Measurements from ENCODE around the gene CFAP46. TPM values are rescaled to one million over a fixed set of nuclear protein-coding genes. Genes with fewer than 3 reads are reported as not detected.

The CFAP46 gene
- total and polyA plus RNA-seq, 9 of the 15 experiments (the other 6 are each of a cell fraction or from before 2014, with no cell fraction given): not detected

GRCh38 chr10:132946806-132947546 is 4.6 kb upstream of the CFAP46 start:
- in situ Hi-C loops (cut with MboI) (no loop called here), intact Hi-C loops (cut with micrococcal nuclease) (no loop called here)
- Histone ChIP-seq H3K27ac (ENCODE audit: extremely low read depth, low read depth, low read length) (no peak overlapping the region), H3K9ac (ENCODE audit: insufficient read depth in 1 of 2, low read depth in 2 of 2, low read length in 2 of 2) (no peak overlapping the region), H3K79me2 (ENCODE audit: control insufficient read depth, insufficient read depth, low read length) (no peaks in the 10 kb centered on the region), H3K27me3 (ENCODE audit: control insufficient read depth in 2 of 2, insufficient read depth in 2 of 2, low read length in 2 of 2) (peaks cover 0 to 32% of the 10 kb centered on the region in 2 experiments; a peak in 2 of 5 replicates), H4K20me1 (replicated peaks; ENCODE audit: control insufficient read depth, insufficient read depth, low read length) (no peaks in the 10 kb centered on the region), H3K4me1 (replicated peaks in 1 of 2; ENCODE audit: control insufficient read depth in 2 of 2, insufficient read depth in 2 of 2, low read length in 2 of 2) (no peaks in the 10 kb centered on the region), H3K4me2 (ENCODE audit: insufficient read depth, low read length) (no peak overlapping the region), H3K36me3 (ENCODE audit: control insufficient read depth, insufficient read depth, low read length) (no peaks in the 10 kb centered on the region), H3K9me3 (replicated peaks; ENCODE audit: control insufficient read depth, insufficient read depth, low read depth, low read length) (no peaks in the 10 kb centered on the region), H3K4me3 (no peak overlapping the region), H3K9me1 (ENCODE audit: control insufficient read depth, insufficient read depth, low read length) (no peaks in the 10 kb centered on the region), H2AFZ (ENCODE audit: low read depth, low read length) (no peak overlapping the region)
- 7% methylated on average over 5 of the region's 5 CpGs for WGBS (ENCODE audit: insufficient coverage, low coverage, missing lambda C conversion rate)
- DNase-seq (ENCODE audit: extremely low read depth in 1 of 4, low spot score in 3 of 4) (no peak), FAIRE-seq (no peak), ATAC-seq (no peak)
- CTCF ChIA-PET (ENCODE audit: low intra/inter-chr PET ratio): no interaction called here
- POLR2A ChIA-PET: no interaction called here
- BruUV-seq (replicated peaks): no TSS peak
- TF ChIP-seq XRCC5 (IDR thresholded peaks at IDR 0.05; ENCODE audit: low read depth, low read length): no peak
- no peak for TF ChIP-seq KAT2B (IDR thresholded peaks at IDR 0.05; ENCODE audit: low read depth, low read length)
- TF ChIP-seq ZNF311 (CRISPR knock-in tag; IDR thresholded peaks at IDR 0.05): no peak
- TF ChIP-seq SAP30 (IDR thresholded peaks at IDR 0.05; ENCODE audit: borderline replicate concordance, insufficient read depth, low read depth, low read length, poor library complexity, severe bottlenecking): no peak
- TF ChIP-seq HDAC3 (IDR thresholded peaks at IDR 0.05; ENCODE audit: borderline replicate concordance, partially characterized antibody): no peak
- TF ChIP-seq ZNF316 (IDR thresholded peaks at IDR 0.05): no peak
- no peak for TF ChIP-seq NFE2L1 (tag; IDR thresholded peaks at IDR 0.05; ENCODE audit: borderline replicate concordance, low read depth)
- no peak for TF ChIP-seq LARP7 (IDR thresholded peaks at IDR 0.05)
- TF ChIP-seq WHSC1 (IDR thresholded peaks at IDR 0.05; ENCODE audit: low read length): no peak
- TF ChIP-seq SMARCE1 (IDR thresholded peaks at IDR 0.05): no peak
- TF ChIP-seq PRPF4 (IDR thresholded peaks at IDR 0.05; ENCODE audit: insufficient read depth, low read depth, low read length, poor library complexity, severe bottlenecking): no peak
- TF ChIP-seq NR2C1 (IDR thresholded peaks at IDR 0.05): no peak
- no peak for TF ChIP-seq NR2C1 (tag; IDR thresholded peaks at IDR 0.05)
- no peak for TF ChIP-seq POLR2A (conservative IDR thresholded peaks at IDR 0.05)
- TF ChIP-seq SMAD3 (CRISPR knock-in tag; conservative IDR thresholded peaks at IDR 0.05): no peak
- TF ChIP-seq ETV1 (tag; conservative IDR thresholded peaks at IDR 0.05; ENCODE audit: low read depth): no peak
- TF ChIP-seq KAT7 (CRISPR knock-in tag; IDR thresholded peaks at IDR 0.05; ENCODE audit: borderline replicate concordance): no peak
